ENCODE results near the gene KCNQ5. TPM values are rescaled to one million over a fixed set of nuclear protein-coding genes. Genes with fewer than 3 reads are reported as not detected.

KCNQ5 gene
- total and polyA plus RNA-seq, 10 of the 15 experiments (the other 5 are each of a cell fraction or from before 2014, with no cell fraction given): 0.60 to 16.2 (median 3.2) TPM

GRCh38 chr6:73143551-73143950 lies 521.7 kb downstream of the KCNQ5 start:
- no peaks in the 10 kb centered on the region for H3K27me3 ChIP-seq (replicated peaks in 1 of 2; ENCODE audit: control insufficient read depth in 2 of 2, insufficient read depth in 2 of 2, low read length in 1 of 2)
- BruUV-seq (replicated peaks): no TSS peak
- in situ Hi-C loops (cut with MboI) (no loop called here), intact Hi-C loops (cut with micrococcal nuclease; ENCODE audit: unreplicated experiment) (no loop called here)
- 97% methylated on average over 4 of the region's 4 CpGs for WGBS (ENCODE audit: insufficient coverage, insufficient replicate concordance, low lambda C conversion rate, missing lambda C conversion rate)
- no peaks in the 10 kb centered on the region for H3K79me2 ChIP-seq (ENCODE audit: control insufficient read depth, insufficient read depth, low read length)
- H3K4me3 ChIP-seq: no peak overlapping the region
- RAD21 ChIA-PET (ENCODE audit: unreplicated experiment): no interaction called here
- CTCF ChIA-PET: interaction anchor here (2.4 to 3.6 kb wide), 3 partner anchors 9 to 528 kb away, joined by 10 to 15 read pairs (median 11); no protein-coding TSS in a partner anchor
- no peak overlapping the region for H3K9ac ChIP-seq (ENCODE audit: control insufficient read depth, insufficient read depth, low read length)
- no peaks in the 10 kb centered on the region; the same call in 2 of the 3 replicates for H3K9me3 ChIP-seq (replicated peaks; ENCODE audit: control insufficient read depth, insufficient read depth, low read length)
- FAIRE-seq (no peak), ATAC-seq (no peak), DNase-seq (ENCODE audit: low read depth, low spot score) (no peak)
- POLR2A ChIA-PET: no interaction called here
- H3K36me3 ChIP-seq (ENCODE audit: control insufficient read depth in 2 of 2, insufficient read depth in 2 of 2, low read length in 1 of 2): no peaks in the 10 kb centered on the region; a peak in 1 of 4 replicates
- TF ChIP-seq CUX1 (IDR thresholded peaks at IDR 0.05; ENCODE audit: insufficient replicate concordance, low read depth, low read length) (no peak), BHLHE40 (IDR thresholded peaks at IDR 0.05; ENCODE audit: borderline replicate concordance in 1 of 2, low read depth in 2 of 2, low read length in 1 of 2) (no peak), NR2F1 (conservative IDR thresholded peaks at IDR 0.05) (no peak), MYB (IDR thresholded peaks at IDR 0.05; ENCODE audit: borderline replicate concordance, low read depth, low read length) (no peak), ETV6 (conservative IDR thresholded peaks at IDR 0.05 in 1 of 2, IDR thresholded peaks at IDR 0.05 in 1 of 2; ENCODE audit: borderline replicate concordance in 1 of 2, low read depth in 1 of 2) (no peak)
- TF ChIP-seq, protein P1, sequence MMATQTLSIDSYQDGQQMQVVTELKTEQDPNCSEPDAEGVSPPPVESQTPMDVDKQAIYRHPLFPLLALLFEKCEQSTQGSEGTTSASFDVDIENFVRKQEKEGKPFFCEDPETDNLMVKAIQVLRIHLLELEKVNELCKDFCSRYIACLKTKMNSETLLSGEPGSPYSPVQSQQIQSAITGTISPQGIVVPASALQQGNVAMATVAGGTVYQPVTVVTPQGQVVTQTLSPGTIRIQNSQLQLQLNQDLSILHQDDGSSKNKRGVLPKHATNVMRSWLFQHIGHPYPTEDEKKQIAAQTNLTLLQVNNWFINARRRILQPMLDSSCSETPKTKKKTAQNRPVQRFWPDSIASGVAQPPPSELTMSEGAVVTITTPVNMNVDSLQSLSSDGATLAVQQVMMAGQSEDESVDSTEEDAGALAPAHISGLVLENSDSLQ (IDR thresholded peaks at IDR 0.05): no peak
- H4K20me1 ChIP-seq (ENCODE audit: control insufficient read depth, insufficient read depth): no peaks in the 10 kb centered on the region
- SMC1A ChIA-PET (ENCODE audit: uncharacterized antibody, unreplicated experiment): interaction anchor here (1.2 kb wide), 1 partner anchor 34 kb away, joined by 3 read pairs; no protein-coding TSS in a partner anchor
- H2AFZ ChIP-seq (ENCODE audit: control insufficient read depth, low read depth, low read length): no peak overlapping the region
- H3K4me1 ChIP-seq (ENCODE audit: control insufficient read depth, insufficient read depth, low read length): peaks cover 9% of the 10 kb centered on the region
- H3K4me2 ChIP-seq (ENCODE audit: control insufficient read depth, insufficient read depth): no peak overlapping the region
- H3K27ac ChIP-seq (ENCODE audit: control insufficient read depth, insufficient read depth): no peak overlapping the region

All from GM12878 (cell line).